A673 (cell line): Measurements from ENCODE around the gene TSPAN14. TPM values are rescaled to one million over a fixed set of nuclear protein-coding genes. Genes with fewer than 3 reads are reported as not detected.
A peak's percentile ranks its signal among the peaks of the same experiment; 100 is the strongest.

Source experiments
- BruUV-seq: library from RNA; stranded (reverse); fragments of 400-500 nt; replicated peaks from 2 replicates; lab custom pipeline; 2021; lab: Mats Ljungman, UMichigan
- CTCF ChIA-PET: fragments of 300-600 bp; sonication (Branson Sonifier 250); formaldehyde crosslinking; loops from one replicate; lab custom pipeline; 2022; ENCODE audit warnings: antibody characterized with exemption; lab: Charles Lee
- POLR2A ChIA-PET: fragments of 300-600 bp; sonication (Branson Sonifier 250); formaldehyde crosslinking; loops from one replicate; lab custom pipeline; 2022; ENCODE audit warnings: antibody characterized with exemption; ENCODE audit not compliant: low non-redundant PET; lab: Charles Lee
- DNase-seq: peaks from one replicate; pipeline ENCODE4 v3.0.0-alpha.2; 2015; ENCODE audit warnings: low spot score
- H3K27ac ChIP-seq: fragments of 200-600 bp; sonication (generic); 2 replicates; pipeline ENCODE4 v1.5.1; 2016; ENCODE audit warnings: mixed run types, low read depth, mild to moderate bottlenecking, mixed read lengths, antibody characterized with exemption, low read length; ENCODE audit not compliant: poor library complexity, severe bottlenecking
- H3K27me3 ChIP-seq: fragments of 200-600 bp; sonication (generic); replicated peaks from 2 replicates; pipeline ENCODE4 v1.6.1; 2017; ENCODE audit warnings: mixed run types, low read depth, mild to moderate bottlenecking, mixed read lengths, antibody characterized with exemption, low read length; ENCODE audit not compliant: insufficient read depth, poor library complexity
- H3K36me3 ChIP-seq: fragments of 200-600 bp; sonication (generic); 2 replicates; pipeline ENCODE4 v1.6.1; 2016; ENCODE audit warnings: mixed run types, mild to moderate bottlenecking, mixed read lengths, antibody characterized with exemption, low read length; ENCODE audit not compliant: insufficient read depth, poor library complexity, severe bottlenecking
- H3K4me1 ChIP-seq: fragments of 200-600 bp; sonication (generic); 2 replicates; pipeline ENCODE4 v1.6.1; 2017; ENCODE audit warnings: mixed run types, mild to moderate bottlenecking, mixed read lengths, antibody characterized with exemption, low read length; ENCODE audit not compliant: insufficient read depth, poor library complexity, severe bottlenecking
- H3K4me3 ChIP-seq: fragments of 200-600 bp; sonication (generic); 2 replicates; pipeline ENCODE4 v1.5.1; 2016; ENCODE audit warnings: low read depth, mixed run types, mild to moderate bottlenecking, mixed read lengths, low read length; ENCODE audit not compliant: poor library complexity, severe bottlenecking
- H3K9me3 ChIP-seq: fragments of 200-600 bp; sonication (generic); 2 replicates; pipeline ENCODE4 v1.6.1; 2016; ENCODE audit warnings: mixed run types, low read depth, mild to moderate bottlenecking, mixed read lengths, antibody characterized with exemption, low read length; ENCODE audit not compliant: poor library complexity, severe bottlenecking
- CTCF ChIP-seq: fragments of 300-800, 200-600 bp; sonication (generic); conservative IDR thresholded peaks from 2 replicates; pipeline ENCODE4 v1.5.1; 2017; ENCODE audit warnings: low read depth, mild to moderate bottlenecking, antibody characterized with exemption, low read length, moderate library complexity, mixed read lengths
- EZH2 ChIP-seq: fragments of 200-600 bp; sonication (generic); IDR thresholded peaks from 2 replicates; pipeline ENCODE4 v1.6.1; 2017; ENCODE audit warnings: borderline replicate concordance, low read depth, mild to moderate bottlenecking, mixed read lengths, antibody characterized with exemption, low read length; ENCODE audit not compliant: poor library complexity, severe bottlenecking
- intact Hi-C: fragments of 100-400 bp; cut with micrococcal nuclease; formaldehyde crosslinking; loops from one replicate; pipeline ENCODE4 v1.10.0; 2022; ENCODE audit not compliant: unreplicated experiment
- total RNA-seq: library from RNA; stranded (reverse); gene quantifications from 2 replicates; pipeline ENCODE4 v1.2.3, GENCODE V29; 2021

The TSPAN14 gene
- total RNA-seq, 1 experiment from 2014 or later, result 50.4 TPM

- TF ChIP-seq CTCF (no peak), EZH2 (no peak)
- POLR2A ChIA-PET, result no interaction called here
- CTCF ChIA-PET, result interaction anchor here (1.3 kb wide), 1 partner anchor 12 kb away, joined by 11 read pairs; no protein-coding TSS in a partner anchor
- H3K27me3 ChIP-seq, result no peaks in the 10 kb centered on the region
- H3K9me3 ChIP-seq, result peaks cover 4% of the 10 kb centered on the region
- no TSS peak for BruUV-seq
- peaks cover 8% of the 10 kb centered on the region for H3K36me3 ChIP-seq
- H3K4me1 ChIP-seq, result peaks cover 25% of the 10 kb centered on the region
- H3K4me3 ChIP-seq, result no peak overlapping the region
- no peak for DNase-seq
- intact Hi-C loops, result no loop called here
- H3K27ac ChIP-seq, result peak overlapping the region; percentile 9
Observed at GRCh38 chr10:80492848-80493521, 38.9 kb downstream of the TSPAN14 start.

- Histone ChIP-seq H3K4me3 (no peak overlapping the region), H3K27me3 (no peaks in the 10 kb centered on the region), H3K27ac (peak overlapping the region; percentile 18), H3K9me3 (peaks cover 4% of the 10 kb centered on the region), H3K36me3 (peaks cover 8% of the 10 kb centered on the region), H3K4me1 (peaks cover 31% of the 10 kb centered on the region)
- ChIA-PET CTCF (interaction anchor here (1.3 kb wide), 1 partner anchor 12 kb away, joined by 11 read pairs; no protein-coding TSS in a partner anchor), POLR2A (no interaction called here)
- peak; percentile 91 for DNase-seq
- no TSS peak for BruUV-seq
- TF ChIP-seq CTCF (no peak), EZH2 (no peak)
- intact Hi-C loops, result no loop called here
Observed at GRCh38 chr10:80493522-80494051, 39.5 kb downstream of the TSPAN14 start.

- peaks cover 4% of the 10 kb centered on the region for H3K9me3 ChIP-seq
- H3K27ac ChIP-seq, result no peak overlapping the region
- intact Hi-C loops, result no loop called here
- no peaks in the 10 kb centered on the region for H3K36me3 ChIP-seq
- no TSS peak for BruUV-seq
- peaks cover 34% of the 10 kb centered on the region for H3K4me1 ChIP-seq
- CTCF ChIA-PET, result no interaction called here
- DNase-seq, result no peak
- H3K27me3 ChIP-seq, result no peaks in the 10 kb centered on the region
- H3K4me3 ChIP-seq, result no peak overlapping the region
- POLR2A ChIA-PET, result no interaction called here
- no peak for TF ChIP-seq CTCF
- TF ChIP-seq EZH2, result no peak
Observed at GRCh38 chr10:80496555-80497172, 42.6 kb downstream of the TSPAN14 start.
